ENCODE results near the gene PARD6B. TPM values are rescaled to one million over a fixed set of nuclear protein-coding genes. Genes with fewer than 3 reads are reported as not detected.
"Not testable (repeated sequence)": the region's sequence is repeated elsewhere in the genome, so short reads cannot be mapped to it uniquely, and the experiment has no call there.

Gene PARD6B
- total RNA-seq, 1 donor from 2014 or later: 2.2 TPM

DNA sequence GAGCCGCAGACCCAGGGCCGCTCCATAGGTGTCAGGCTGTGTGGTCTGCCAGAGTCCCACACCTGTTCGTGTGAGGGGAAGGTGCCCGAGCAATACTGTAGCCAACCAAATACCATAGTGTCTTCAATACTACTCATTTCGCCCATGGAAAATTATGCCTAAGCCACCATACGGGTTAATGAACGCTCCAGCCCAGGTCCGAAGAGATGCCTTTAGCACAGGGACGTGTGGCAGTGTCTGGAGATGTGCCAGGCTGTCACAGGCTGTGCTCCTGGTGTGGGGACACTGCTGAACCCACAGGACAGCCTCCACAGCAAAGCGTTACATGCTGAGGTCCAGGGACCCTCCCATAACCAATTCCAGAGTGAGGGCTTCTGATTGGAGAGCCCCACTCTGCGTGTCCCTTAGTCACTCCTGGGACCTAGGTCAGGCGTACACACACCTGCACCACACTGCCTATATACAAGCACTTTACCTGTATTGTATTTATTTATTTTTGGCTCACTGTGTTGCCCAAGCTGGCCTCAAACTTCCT lies 38.2 kb downstream of the PARD6B start:
- not testable (repeated sequence) for DNase-seq (ENCODE audit: low spot score); H3K27ac Mint-ChIP-seq (ENCODE audit: unreplicated experiment); H3K27me3 Mint-ChIP-seq (ENCODE audit: low read depth); H3K4me3 Mint-ChIP-seq (ENCODE audit: unreplicated experiment); H3K9me3 Mint-ChIP-seq (ENCODE audit: low read depth); H3K36me3 Mint-ChIP-seq (ENCODE audit: low read depth)
- peaks cover 11% of the 10 kb centered on the region for H3K4me1 Mint-ChIP-seq (ENCODE audit: low read depth)

DNA sequence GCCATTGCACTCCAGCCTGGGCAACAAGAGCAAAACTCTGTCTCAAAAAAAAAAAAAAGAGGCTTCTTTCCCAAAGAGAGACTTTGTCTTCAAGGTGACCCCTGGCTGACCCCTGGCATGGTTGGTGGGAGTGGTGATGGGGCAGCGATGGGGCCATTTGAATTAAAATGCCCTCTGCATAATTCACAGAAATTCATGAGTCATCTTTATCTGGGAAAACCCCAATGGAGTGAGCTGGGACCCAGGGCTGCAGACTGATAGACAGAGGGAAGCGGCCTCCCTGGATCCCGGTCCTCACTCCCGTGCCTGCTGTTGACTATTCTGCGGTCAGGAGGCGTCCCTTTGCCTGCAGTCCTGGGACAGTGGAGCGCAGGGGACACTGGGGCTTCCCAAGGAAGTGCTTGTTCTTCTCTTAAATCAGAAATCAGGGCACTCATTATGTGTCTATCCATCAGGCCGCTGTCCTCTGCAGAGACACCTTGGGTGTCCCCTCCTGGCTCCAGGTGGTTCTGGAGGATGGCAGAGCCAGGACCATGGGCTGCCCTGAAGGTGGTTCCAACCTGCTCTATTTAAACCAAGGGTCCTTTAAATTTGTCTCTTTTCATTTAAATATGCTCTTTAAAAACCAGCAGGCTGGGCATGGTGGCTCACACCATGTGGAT lies 40.2 kb downstream of the PARD6B start:
- H3K27ac Mint-ChIP-seq (ENCODE audit: unreplicated experiment); H3K9me3 Mint-ChIP-seq (ENCODE audit: low read depth): not testable (repeated sequence)

DNA sequence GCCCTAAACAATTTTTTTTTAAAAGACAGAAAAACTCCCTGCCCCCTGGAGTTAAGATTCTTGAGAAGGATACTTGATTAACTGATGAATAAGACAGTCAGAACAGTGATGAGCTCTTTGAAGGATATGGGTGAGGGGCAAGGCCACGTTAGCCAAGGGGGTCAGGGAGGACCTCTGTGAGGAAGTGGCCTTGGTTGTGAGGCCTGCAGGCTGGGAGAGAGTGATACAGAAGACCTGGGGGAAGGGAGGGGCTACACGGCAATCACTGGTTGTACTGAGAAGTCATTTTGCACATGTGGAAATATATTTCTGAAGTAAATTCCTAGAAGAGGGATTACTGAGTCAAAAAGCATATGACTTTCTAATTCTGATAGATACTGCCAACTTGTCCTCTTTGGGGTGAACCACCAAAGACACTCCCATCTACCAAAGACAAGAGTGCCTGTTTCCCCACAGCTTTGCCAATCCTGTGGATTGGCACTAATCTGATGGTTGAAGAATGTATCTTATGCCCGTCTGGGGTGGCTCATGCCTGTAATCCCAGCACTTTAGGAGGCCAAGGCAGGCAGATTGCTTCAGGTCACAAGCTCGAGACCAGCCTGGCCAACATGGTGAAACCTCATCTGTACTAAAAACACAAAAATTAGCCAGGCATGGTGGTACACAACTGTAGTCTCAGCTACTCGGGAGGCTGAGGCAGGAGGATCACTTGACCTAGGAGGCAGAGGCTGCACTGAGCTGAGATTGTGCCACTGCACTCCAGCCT lies 41.2 kb downstream of the PARD6B start:
- H3K27me3 Mint-ChIP-seq (ENCODE audit: low read depth): peaks cover 1% of the 10 kb centered on the region
- no peak overlapping the region for H3K4me3 Mint-ChIP-seq (ENCODE audit: unreplicated experiment)
- H3K36me3 Mint-ChIP-seq (ENCODE audit: low read depth): no peaks in the 10 kb centered on the region
- TF ChIP-seq, protein P1, sequence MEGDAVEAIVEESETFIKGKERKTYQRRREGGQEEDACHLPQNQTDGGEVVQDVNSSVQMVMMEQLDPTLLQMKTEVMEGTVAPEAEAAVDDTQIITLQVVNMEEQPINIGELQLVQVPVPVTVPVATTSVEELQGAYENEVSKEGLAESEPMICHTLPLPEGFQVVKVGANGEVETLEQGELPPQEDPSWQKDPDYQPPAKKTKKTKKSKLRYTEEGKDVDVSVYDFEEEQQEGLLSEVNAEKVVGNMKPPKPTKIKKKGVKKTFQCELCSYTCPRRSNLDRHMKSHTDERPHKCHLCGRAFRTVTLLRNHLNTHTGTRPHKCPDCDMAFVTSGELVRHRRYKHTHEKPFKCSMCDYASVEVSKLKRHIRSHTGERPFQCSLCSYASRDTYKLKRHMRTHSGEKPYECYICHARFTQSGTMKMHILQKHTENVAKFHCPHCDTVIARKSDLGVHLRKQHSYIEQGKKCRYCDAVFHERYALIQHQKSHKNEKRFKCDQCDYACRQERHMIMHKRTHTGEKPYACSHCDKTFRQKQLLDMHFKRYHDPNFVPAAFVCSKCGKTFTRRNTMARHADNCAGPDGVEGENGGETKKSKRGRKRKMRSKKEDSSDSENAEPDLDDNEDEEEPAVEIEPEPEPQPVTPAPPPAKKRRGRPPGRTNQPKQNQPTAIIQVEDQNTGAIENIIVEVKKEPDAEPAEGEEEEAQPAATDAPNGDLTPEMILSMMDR (IDR thresholded peaks at IDR 0.05): no peak
- DNase-seq (ENCODE audit: low spot score): no peak
- peaks cover 2% of the 10 kb centered on the region for H3K4me1 Mint-ChIP-seq (ENCODE audit: low read depth)
- no peak overlapping the region for H3K27ac Mint-ChIP-seq (ENCODE audit: unreplicated experiment)
- H3K9me3 Mint-ChIP-seq (ENCODE audit: low read depth): no peaks in the 10 kb centered on the region

More for the DNA sequence above, 40.2 kb downstream of the PARD6B start:
- H3K4me3 Mint-ChIP-seq (ENCODE audit: unreplicated experiment); H3K27me3 Mint-ChIP-seq (ENCODE audit: low read depth); DNase-seq (ENCODE audit: low spot score); H3K36me3 Mint-ChIP-seq (ENCODE audit: low read depth): not testable (repeated sequence)
- peaks cover 11% of the 10 kb centered on the region for H3K4me1 Mint-ChIP-seq (ENCODE audit: low read depth)

DNA sequence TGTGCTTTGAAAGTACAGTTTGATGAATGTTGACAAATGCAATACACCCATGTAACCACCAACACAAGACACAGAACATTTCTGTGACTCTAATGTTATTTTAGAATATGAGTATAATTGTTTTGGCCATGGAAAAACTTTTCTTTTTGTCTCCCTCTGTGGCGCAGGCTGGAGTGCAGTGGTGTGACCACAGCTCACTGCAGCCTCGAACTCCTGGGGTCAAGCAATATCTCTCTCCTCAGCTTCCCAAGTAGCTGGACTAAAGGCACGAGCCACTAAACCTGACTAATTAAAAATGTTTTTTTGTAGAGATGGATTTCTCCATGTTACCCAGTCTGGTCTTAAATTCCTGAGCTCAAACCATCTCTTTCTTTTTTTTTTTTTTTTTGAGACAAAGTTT lies 43.1 kb downstream of the PARD6B start:
- TF ChIP-seq, protein P1 (IDR thresholded peaks at IDR 0.05): no peak
- no peak for DNase-seq (ENCODE audit: low spot score)
- no peaks in the 10 kb centered on the region for H3K36me3 Mint-ChIP-seq (ENCODE audit: low read depth)
- H3K9me3 Mint-ChIP-seq (ENCODE audit: low read depth): no peaks in the 10 kb centered on the region
- H3K4me3 Mint-ChIP-seq (ENCODE audit: unreplicated experiment): no peak overlapping the region
- H3K27me3 Mint-ChIP-seq (ENCODE audit: low read depth): peaks cover 1% of the 10 kb centered on the region
- H3K4me1 Mint-ChIP-seq (ENCODE audit: low read depth): peaks cover 9% of the 10 kb centered on the region
- H3K27ac Mint-ChIP-seq (ENCODE audit: unreplicated experiment): no peak overlapping the region

DNA sequence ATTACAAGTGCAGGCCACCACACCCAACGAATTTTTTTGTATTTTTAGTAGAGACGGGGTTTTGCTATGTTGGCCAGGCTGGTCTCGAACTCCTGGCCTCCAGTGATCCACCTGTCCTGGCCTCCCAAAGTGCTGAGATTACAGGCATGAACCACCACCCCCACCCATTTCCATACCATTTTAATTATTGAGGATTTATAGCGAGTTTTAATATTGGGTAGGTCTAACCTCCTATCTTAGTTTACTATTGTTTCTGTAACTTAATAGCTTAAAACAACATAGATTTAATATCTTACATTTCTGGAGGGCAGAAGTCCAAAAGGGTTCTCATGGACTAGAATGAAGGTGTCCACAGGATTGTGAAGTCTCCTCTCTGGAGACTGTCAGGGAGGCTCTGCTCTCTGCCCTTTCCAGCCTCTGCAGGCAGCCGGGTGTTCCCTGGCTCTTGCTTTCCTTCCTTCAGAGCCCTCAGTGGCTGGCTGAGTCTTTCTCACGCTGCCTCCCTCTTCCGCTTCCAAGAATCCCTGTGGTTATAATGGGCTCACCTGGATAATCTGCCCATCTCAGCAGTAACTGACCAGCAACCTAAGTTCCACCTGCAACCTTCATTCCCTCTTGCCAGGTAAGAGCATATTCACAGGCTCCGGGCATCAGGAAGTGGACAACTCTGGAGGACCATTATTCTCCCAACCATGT lies 44.9 kb downstream of the PARD6B start:
- no peak for DNase-seq (ENCODE audit: low spot score)
- peaks cover 9% of the 10 kb centered on the region for H3K4me1 Mint-ChIP-seq (ENCODE audit: low read depth)
- H3K4me3 Mint-ChIP-seq (ENCODE audit: unreplicated experiment): no peak overlapping the region
- no peak overlapping the region for H3K27ac Mint-ChIP-seq (ENCODE audit: unreplicated experiment)
- no peaks in the 10 kb centered on the region for H3K9me3 Mint-ChIP-seq (ENCODE audit: low read depth)
- H3K27me3 Mint-ChIP-seq (ENCODE audit: low read depth): peaks cover 1% of the 10 kb centered on the region
- TF ChIP-seq, protein P1 (IDR thresholded peaks at IDR 0.05): no peak
- no peaks in the 10 kb centered on the region for H3K36me3 Mint-ChIP-seq (ENCODE audit: low read depth)

DNA sequence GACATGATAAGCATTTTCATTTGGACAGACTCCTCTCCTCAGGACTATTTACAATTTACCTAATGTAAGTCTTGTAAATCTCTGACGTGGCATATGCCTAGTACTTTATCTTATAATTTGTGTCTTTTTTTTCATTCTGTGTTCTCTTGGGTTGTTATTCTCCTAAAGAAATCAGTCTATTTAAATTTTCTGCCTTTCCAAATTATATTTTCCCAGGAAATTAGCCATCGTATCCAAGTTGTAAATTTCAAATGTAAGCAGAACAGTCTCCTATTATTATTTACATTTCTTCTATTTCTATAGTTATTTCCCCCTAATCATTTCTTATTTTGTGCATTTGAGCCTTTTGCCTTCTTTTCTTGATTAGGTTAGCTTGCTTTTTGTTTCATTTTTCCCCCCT lies 46.0 kb downstream of the PARD6B start:
- no peaks in the 10 kb centered on the region for H3K9me3 Mint-ChIP-seq (ENCODE audit: low read depth)
- TF ChIP-seq, protein P1 (IDR thresholded peaks at IDR 0.05): no peak
- H3K27me3 Mint-ChIP-seq (ENCODE audit: low read depth): peaks cover 1% of the 10 kb centered on the region
- H3K36me3 Mint-ChIP-seq (ENCODE audit: low read depth): no peaks in the 10 kb centered on the region
- H3K4me3 Mint-ChIP-seq (ENCODE audit: unreplicated experiment): no peak overlapping the region
- no peak overlapping the region for H3K27ac Mint-ChIP-seq (ENCODE audit: unreplicated experiment)
- H3K4me1 Mint-ChIP-seq (ENCODE audit: low read depth): peaks cover 9% of the 10 kb centered on the region
- DNase-seq (ENCODE audit: low spot score): no peak

DNA sequence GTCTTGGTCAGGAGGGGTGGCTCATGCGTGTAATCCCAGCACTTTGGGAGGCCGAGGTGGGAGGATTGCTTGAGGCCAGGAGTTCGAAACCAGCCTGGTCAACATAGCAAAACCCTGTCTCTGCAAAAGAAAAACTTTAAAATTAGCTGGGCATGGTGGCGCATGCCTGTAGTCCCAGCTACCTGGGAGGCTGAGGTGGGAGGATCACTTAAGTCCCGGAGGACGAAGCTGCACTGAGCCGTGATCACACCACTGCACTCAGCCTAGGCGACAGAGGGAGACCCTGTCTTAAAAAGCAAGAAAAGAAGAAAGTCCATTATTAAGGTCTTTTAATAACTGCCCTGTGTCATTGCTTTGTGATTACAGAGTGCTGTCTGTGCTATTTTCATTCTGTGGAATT lies 47.6 kb downstream of the PARD6B start:
- H3K9me3 Mint-ChIP-seq (ENCODE audit: low read depth); H3K27ac Mint-ChIP-seq (ENCODE audit: unreplicated experiment); H3K4me1 Mint-ChIP-seq (ENCODE audit: low read depth); DNase-seq (ENCODE audit: low spot score); H3K36me3 Mint-ChIP-seq (ENCODE audit: low read depth); H3K27me3 Mint-ChIP-seq (ENCODE audit: low read depth); H3K4me3 Mint-ChIP-seq (ENCODE audit: unreplicated experiment): not testable (repeated sequence)

Data from chondrocyte (in vitro differentiated cells).